HepG2 (cell line): ENCODE measurements around the gene ZSCAN21. TPM values are rescaled to one million over a fixed set of nuclear protein-coding genes. Genes with fewer than 3 reads are reported as not detected.

ENCODE experiments used
- AGO1 ChIP-seq: fragments of 200-400 bp; formaldehyde crosslinking; IDR thresholded peaks from 2 replicates; pipeline ENCODE4 v1.6.1; 2017; ENCODE audit warnings: mild to moderate bottlenecking, low read depth, low read length, moderate library complexity; ENCODE audit not compliant: poor library complexity, severe bottlenecking
- ATF1 ChIP-seq: IDR thresholded peaks from 2 replicates; pipeline ENCODE4 v1.6.1; 2016; ENCODE audit warnings: mild to moderate bottlenecking, control low read depth
- ATF7-NPFF ChIP-seq: sonication (generic); formaldehyde crosslinking; IDR thresholded peaks from 2 replicates; pipeline ENCODE4 v1.8.1; 2023; ENCODE audit warnings: mild to moderate bottlenecking, low read depth, missing genetic modification reagents, moderate library complexity
- CBX2 ChIP-seq, 2 experiments: fragments of 200-600 bp in 1 of 2; sonication (generic); formaldehyde crosslinking in 1 of 2; IDR thresholded peaks; 2 replicates each; pipeline versions ENCODE4 v1.7.0 to v1.8.1; 2018 to 2022; ENCODE audit warnings: low read depth in 2 of 2, low read length in 1 of 2, mild to moderate bottlenecking in 1 of 2, missing genetic modification reagents in 1 of 2
- CBX5 ChIP-seq: sonication (generic); formaldehyde crosslinking; IDR thresholded peaks from 2 replicates; pipeline ENCODE4 v1.4.0; 2020; ENCODE audit warnings: missing genetic modification reagents, borderline replicate concordance
- CENPX ChIP-seq: sonication (generic); formaldehyde crosslinking; IDR thresholded peaks from 2 replicates; pipeline ENCODE4 v1.9.0; 2021; ENCODE audit warnings: mild to moderate bottlenecking, missing genetic modification reagents, moderate library complexity
- GTF3A ChIP-seq: sonication (generic); formaldehyde crosslinking; conservative IDR thresholded peaks from 2 replicates; pipeline ENCODE4 v1.4.0; 2020; ENCODE audit warnings: mild to moderate bottlenecking, missing genetic modification reagents
- IRF2 ChIP-seq: IDR thresholded peaks from 2 replicates; pipeline ENCODE4 v1.6.1; 2018; ENCODE audit warnings: missing genetic modification reagents, missing compliant biosample characterization
- KMT2B ChIP-seq: IDR thresholded peaks from 2 replicates; pipeline ENCODE4 v1.6.1; 2016; ENCODE audit warnings: missing genetic modification reagents, missing compliant biosample characterization
- MBD4 ChIP-seq: IDR thresholded peaks from 2 replicates; pipeline ENCODE4 v1.6.1; 2012; ENCODE audit warnings: low read length, inconsistent platforms, borderline replicate concordance
- NFE2L2 ChIP-seq: fragments of 150-350 bp; IDR thresholded peaks from 2 replicates; pipeline ENCODE4 v1.6.1; 2014; ENCODE audit warnings: low read length
- NR3C1 ChIP-seq: sonication (generic); formaldehyde crosslinking; IDR thresholded peaks from 2 replicates; pipeline ENCODE4 v1.4.0; 2020; ENCODE audit warnings: missing genetic modification reagents
- PATZ1 ChIP-seq: sonication (generic); formaldehyde crosslinking; IDR thresholded peaks from 2 replicates; pipeline ENCODE4 v1.4.0; 2020; ENCODE audit warnings: missing genetic modification reagents
- PRPF4 ChIP-seq: fragments of 200-400 bp; formaldehyde crosslinking; IDR thresholded peaks from 2 replicates; pipeline ENCODE4 v1.6.1; 2016; ENCODE audit warnings: low read length, low read depth; ENCODE audit not compliant: poor library complexity, severe bottlenecking
- SAFB2 ChIP-seq: sonication (generic); formaldehyde crosslinking; IDR thresholded peaks from 2 replicates; pipeline ENCODE4 v1.5.1; 2020; ENCODE audit warnings: missing genetic modification reagents, low read depth, mild to moderate bottlenecking, borderline replicate concordance
- TAF1 ChIP-seq: sonication (generic); formaldehyde crosslinking; IDR thresholded peaks from 2 replicates; pipeline ENCODE4 v1.4.0; 2020; ENCODE audit warnings: missing genetic modification reagents
- U2AF2 ChIP-seq: fragments of 200-400 bp; formaldehyde crosslinking; IDR thresholded peaks from 2 replicates; pipeline ENCODE4 v1.6.1; 2017; ENCODE audit warnings: low read depth, mild to moderate bottlenecking, low read length
- ZNF335 ChIP-seq: sonication (generic); formaldehyde crosslinking; IDR thresholded peaks from 2 replicates; pipeline ENCODE4 v1.4.0; 2020; ENCODE audit warnings: missing genetic modification reagents
- ZNF569 ChIP-seq: sonication (generic); formaldehyde crosslinking; IDR thresholded peaks from 2 replicates; pipeline ENCODE4 v1.5.0; 2020; ENCODE audit warnings: mild to moderate bottlenecking, missing genetic modification reagents, moderate library complexity, borderline replicate concordance
- ZNF589 ChIP-seq: sonication (generic); formaldehyde crosslinking; conservative IDR thresholded peaks from 2 replicates; pipeline ENCODE4 v1.8.0; 2022; ENCODE audit warnings: mild to moderate bottlenecking, moderate library complexity, missing genetic modification reagents
- ZNF607 ChIP-seq: sonication (generic); formaldehyde crosslinking; IDR thresholded peaks from 2 replicates; pipeline ENCODE4 v1.5.1; 2020; ENCODE audit warnings: missing genetic modification reagents, mild to moderate bottlenecking, borderline replicate concordance
- ZNF614 ChIP-seq: IDR thresholded peaks from 2 replicates; pipeline ENCODE4 v1.6.1; 2018; ENCODE audit warnings: missing biosample characterization, missing genetic modification reagents, inconsistent platforms, borderline replicate concordance
- polyA plus RNA-seq, 8 experiments: library from polyadenylated mRNA; depleted of rRNA in 3 of 8; stranded (reverse) in 7 of 8; unstranded in 1 of 8; fragments of >200 nt; fragmentation: Illumina TruSeq in 4 of 8; extraction: Trizol in 4 of 8; gene quantifications; 2 replicates each; pipeline versions ENCODE4 v1.2.1 to v1.2.3, GENCODE V29; 2011 to 2016; ENCODE audit warnings: low read depth in 4 of 8, missing spikeins in 1 of 8, mixed read lengths in 1 of 8; ENCODE audit not compliant: insufficient read depth in 1 of 8
- total RNA-seq, 5 experiments: library from RNA; depleted of rRNA; stranded (reverse); fragments of >200 nt; fragmentation: Illumina TruSeq; extraction: Trizol; gene quantifications; 2 replicates each; pipeline ENCODE4 v1.2.3, GENCODE V29; 2016; ENCODE audit warnings: low read depth in 1 of 5
- TF ChIP-seq, protein P1 (sequence below): sonication (generic); formaldehyde crosslinking; IDR thresholded peaks from 2 replicates; pipeline ENCODE4 v1.5.0; 2020; ENCODE audit warnings: mild to moderate bottlenecking, missing genetic modification reagents
- TF ChIP-seq, protein P2 (sequence below): sonication (generic); formaldehyde crosslinking; IDR thresholded peaks from 2 replicates; pipeline ENCODE4 v1.5.1; 2020; ENCODE audit warnings: mild to moderate bottlenecking, missing genetic modification reagents, moderate library complexity
- TF ChIP-seq, protein P3 (sequence below): sonication (generic); formaldehyde crosslinking; IDR thresholded peaks from 2 replicates; pipeline ENCODE4 v1.5.0; 2020; ENCODE audit warnings: mild to moderate bottlenecking, low read depth, missing genetic modification reagents, borderline replicate concordance

ZSCAN21 gene
- total and polyA plus RNA-seq, 2 of the 13 experiments (the other 11 are each of a cell fraction or from before 2014, with no cell fraction given), result 7.0 to 10.0 TPM

- TF ChIP-seq CBX2 (IDR thresholded peaks at IDR 0.05; ENCODE audit: low read depth, low read length) (no peak), CBX2 (CRISPR knock-in tag; IDR thresholded peaks at IDR 0.05; ENCODE audit: low read depth) (no peak), ZNF589 (CRISPR knock-in tag) (peak; percentile 91), ATF7-NPFF (peak; percentile 85), U2AF2 (no peak), PRPF4 (no peak), NR3C1 (CRISPR knock-in tag) (no peak), IRF2 (peak; percentile 98), MBD4 (no peak), TAF1 (CRISPR knock-in tag) (peak; percentile 90), ZNF569 (CRISPR knock-in tag) (no peak), ATF1 (CRISPR knock-in tag) (0 out of 2 replicates have a peak, but pooled peaks have one; percentile 49), NFE2L2 (peak; percentile 66), CENPX (CRISPR knock-in tag) (no peak), KMT2B (CRISPR knock-in tag) (peak; percentile 85), GTF3A (no peak; the same call in 1 of the 2 replicates), SAFB2 (CRISPR knock-in tag) (peak; percentile 73; the same call in 1 of the 2 replicates), AGO1 (peak; percentile 47), ZNF607 (no peak), CBX5 (CRISPR knock-in tag) (peak; percentile 95; the same call in 1 of the 2 replicates), ZNF335 (no peak), ZNF614 (CRISPR knock-in tag) (peak; percentile 96), PATZ1 (CRISPR knock-in tag) (peak; percentile 91)
- TF ChIP-seq, protein P1, sequence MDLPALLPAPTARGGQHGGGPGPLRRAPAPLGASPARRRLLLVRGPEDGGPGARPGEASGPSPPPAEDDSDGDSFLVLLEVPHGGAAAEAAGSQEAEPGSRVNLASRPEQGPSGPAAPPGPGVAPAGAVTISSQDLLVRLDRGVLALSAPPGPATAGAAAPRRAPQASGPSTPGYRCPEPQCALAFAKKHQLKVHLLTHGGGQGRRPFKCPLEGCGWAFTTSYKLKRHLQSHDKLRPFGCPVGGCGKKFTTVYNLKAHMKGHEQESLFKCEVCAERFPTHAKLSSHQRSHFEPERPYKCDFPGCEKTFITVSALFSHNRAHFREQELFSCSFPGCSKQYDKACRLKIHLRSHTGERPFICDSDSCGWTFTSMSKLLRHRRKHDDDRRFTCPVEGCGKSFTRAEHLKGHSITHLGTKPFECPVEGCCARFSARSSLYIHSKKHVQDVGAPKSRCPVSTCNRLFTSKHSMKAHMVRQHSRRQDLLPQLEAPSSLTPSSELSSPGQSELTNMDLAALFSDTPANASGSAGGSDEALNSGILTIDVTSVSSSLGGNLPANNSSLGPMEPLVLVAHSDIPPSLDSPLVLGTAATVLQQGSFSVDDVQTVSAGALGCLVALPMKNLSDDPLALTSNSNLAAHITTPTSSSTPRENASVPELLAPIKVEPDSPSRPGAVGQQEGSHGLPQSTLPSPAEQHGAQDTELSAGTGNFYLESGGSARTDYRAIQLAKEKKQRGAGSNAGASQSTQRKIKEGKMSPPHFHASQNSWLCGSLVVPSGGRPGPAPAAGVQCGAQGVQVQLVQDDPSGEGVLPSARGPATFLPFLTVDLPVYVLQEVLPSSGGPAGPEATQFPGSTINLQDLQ, result peak; percentile 87; the same call in 1 of the 2 replicates
- TF ChIP-seq, protein P2, sequence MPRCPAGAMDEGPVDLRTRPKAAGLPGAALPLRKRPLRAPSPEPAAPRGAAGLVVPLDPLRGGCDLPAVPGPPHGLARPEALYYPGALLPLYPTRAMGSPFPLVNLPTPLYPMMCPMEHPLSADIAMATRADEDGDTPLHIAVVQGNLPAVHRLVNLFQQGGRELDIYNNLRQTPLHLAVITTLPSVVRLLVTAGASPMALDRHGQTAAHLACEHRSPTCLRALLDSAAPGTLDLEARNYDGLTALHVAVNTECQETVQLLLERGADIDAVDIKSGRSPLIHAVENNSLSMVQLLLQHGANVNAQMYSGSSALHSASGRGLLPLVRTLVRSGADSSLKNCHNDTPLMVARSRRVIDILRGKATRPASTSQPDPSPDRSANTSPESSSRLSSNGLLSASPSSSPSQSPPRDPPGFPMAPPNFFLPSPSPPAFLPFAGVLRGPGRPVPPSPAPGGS (CRISPR knock-in tag), result peak; percentile 87
- TF ChIP-seq, protein P3, sequence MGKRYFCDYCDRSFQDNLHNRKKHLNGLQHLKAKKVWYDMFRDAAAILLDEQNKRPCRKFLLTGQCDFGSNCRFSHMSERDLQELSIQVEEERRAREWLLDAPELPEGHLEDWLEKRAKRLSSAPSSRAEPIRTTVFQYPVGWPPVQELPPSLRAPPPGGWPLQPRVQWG (CRISPR knock-in tag), result no peak
Observed at GRCh38 chr7:100081535-100082102, 32.0 kb downstream of the ZSCAN21 start, which contains the start of gene ZNF3 (continued).
